Hematopoietic multipotent progenitor cell treated with erythropoietin and hydrocortisone succinate and interleukin-3 and kit ligand, for 17 days (in vitro differentiated cells): ENCODE data around the gene CNIH3.
"Not testable (repeated sequence)": the region's sequence is repeated elsewhere in the genome, so short reads cannot be mapped to it uniquely, and the experiment has no call there.

Experiments used
- DNase-seq: peaks from one replicate; pipeline ENCODE4 v3.0.0-alpha.2; 2015; ENCODE audit warnings: low spot score

CNIH3 gene

DNA sequence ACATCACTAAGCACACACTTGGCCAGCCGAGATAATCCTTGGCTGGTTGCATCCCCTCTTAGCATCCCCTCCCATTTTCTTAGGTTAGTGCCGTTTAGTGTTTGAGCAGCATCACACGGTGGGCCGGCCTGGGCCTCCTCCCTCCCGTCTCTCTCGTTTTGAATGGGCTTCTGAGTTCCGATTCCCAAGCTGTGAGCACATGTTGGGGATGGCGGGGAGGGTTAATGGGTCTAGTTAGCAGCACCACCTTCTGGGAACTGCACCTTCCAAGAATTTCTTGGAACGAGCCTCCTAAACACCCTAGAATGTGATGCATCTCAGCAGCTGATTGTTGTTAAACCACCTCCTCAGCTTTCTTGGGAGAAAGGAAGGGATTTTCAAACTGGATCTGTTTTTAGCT, 73.3 kb downstream of the CNIH3 start:
- DNase-seq: no peak

DNA sequence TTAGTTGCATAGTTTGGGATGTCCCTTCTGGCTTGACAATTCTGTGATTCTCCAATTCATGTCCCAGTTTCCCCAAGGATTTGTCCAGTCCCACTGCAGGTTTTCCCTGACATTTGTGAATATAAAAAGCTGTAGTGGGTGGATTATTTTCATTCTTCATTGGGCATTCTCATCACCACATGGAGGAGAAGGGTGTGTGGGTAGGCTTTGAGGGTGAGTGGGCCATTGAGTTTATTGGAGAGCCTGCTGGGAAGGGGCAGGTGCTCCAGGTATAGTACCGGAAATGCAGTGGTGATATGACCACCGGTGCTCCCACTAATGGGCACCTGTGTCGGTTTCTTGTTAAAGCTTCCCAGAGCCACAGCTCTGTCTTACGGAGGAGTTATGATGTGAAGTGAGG, 74.5 kb downstream of the CNIH3 start:
- no peak for DNase-seq

DNA sequence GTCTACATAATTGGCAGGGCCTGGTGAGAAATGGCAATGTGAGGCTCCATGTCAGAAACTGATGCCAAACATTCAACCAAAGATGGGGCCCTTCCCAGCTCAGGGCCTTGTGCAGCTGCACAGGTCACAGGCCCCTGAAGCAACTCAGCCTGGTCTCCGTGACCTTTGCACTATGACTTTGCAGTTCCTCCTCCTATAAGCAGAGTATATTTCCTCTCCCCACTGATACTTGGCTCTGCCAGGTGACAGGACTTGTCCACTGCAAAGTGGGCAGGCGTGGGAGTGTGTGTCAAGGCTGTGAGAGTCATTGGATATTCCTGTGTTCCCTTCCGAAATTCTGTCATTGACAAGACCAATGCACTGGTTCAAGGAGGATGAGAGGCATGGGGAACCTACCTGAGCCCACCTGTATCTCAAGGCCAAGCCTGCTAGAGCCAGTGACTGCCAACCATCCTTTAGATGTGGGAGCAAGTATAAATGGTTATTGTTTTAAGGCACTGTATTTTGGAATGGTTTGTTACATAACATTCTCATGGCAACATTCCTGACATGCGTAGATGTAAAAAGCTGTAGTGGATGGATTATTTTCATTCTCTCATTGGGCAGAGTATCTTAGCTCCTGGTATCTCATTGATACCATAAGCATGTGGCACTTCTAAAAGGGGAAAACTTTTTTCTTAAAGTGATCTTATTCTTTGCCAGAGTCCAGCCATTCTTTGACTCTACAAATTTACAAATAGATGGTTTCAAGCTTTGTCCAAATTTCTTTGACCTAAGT, 75.2 kb downstream of the CNIH3 start:
- no peak for DNase-seq

DNA sequence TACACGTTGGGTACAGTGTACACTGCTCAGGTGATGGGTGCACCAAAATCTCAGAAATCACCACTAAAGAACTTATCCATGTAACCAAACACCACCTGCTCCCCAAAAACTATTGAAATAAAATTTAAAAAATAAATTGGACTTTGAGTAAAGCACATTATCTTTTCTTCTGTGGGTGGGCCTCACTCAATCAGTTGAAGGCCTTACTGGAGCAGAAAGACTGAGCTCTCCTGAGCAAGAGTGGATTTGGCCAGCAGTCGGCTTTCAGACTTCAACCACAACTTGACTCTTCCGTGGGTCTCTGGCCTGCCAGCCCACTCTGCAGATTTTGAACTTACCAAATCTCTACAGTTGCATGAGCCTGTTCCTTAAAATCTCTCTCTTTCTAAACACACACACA, 78.9 kb downstream of the CNIH3 start:
- DNase-seq: no peak

DNA sequence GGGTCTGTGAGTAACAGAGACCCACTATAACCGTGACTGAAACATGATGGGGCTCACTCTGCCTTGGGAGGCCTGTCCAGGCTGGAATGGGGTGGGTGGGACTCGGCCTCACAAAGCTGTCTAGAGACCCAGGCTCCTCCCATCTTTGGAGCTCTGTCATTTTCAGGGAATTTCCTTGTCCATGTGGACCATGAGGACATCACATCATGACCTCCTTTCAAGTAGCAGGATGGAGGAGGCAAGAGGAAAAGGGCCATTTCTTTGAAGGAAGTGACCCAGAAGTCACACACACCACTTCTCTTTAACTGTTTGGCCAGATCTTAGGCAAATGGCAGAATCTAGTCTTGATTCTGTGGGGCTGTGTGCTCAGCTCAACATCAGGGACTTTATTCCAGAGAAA, 79.9 kb downstream of the CNIH3 start:
- no peak for DNase-seq

DNA sequence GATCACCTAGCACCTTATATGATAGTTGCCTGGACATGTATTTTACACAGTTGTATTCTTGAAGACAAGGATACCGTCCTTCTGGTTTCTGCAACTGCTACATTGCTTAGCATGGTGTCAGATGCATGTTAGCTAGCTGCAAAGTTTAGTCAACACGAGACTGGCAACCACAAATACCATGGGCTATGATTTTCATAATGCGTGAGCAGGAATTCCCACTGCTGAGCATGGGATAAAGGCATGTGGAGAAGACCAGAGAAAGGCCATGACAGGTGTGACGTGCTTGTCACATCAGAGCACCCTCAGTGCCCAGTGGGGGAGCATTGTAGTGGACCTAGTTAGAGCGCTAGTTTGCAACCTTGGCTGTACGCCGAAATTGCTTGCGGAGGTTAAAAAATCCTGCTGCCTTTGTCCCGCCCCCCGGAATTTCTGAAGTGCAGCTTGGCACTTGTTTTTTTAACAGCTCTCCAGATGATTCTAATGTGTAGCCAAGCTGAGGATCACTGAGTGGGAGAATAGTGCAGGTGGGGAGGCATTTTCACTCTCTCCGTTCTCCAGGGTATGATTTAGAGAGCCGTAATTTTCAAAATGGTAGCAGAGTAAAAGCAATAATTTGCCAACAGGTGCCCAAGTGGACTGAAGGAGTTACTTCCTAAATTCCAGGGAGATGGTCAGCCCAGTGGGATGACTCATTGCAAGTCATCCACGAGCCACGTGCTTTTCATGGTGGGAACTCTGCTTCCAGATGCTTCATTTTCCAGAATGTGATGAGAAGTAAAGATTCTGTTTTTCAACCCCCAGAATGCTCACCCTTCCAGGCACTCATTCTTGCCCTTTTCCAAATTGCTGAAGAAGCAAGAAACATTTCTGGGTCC, 81.0 kb downstream of the CNIH3 start:
- DNase-seq: no peak

DNA sequence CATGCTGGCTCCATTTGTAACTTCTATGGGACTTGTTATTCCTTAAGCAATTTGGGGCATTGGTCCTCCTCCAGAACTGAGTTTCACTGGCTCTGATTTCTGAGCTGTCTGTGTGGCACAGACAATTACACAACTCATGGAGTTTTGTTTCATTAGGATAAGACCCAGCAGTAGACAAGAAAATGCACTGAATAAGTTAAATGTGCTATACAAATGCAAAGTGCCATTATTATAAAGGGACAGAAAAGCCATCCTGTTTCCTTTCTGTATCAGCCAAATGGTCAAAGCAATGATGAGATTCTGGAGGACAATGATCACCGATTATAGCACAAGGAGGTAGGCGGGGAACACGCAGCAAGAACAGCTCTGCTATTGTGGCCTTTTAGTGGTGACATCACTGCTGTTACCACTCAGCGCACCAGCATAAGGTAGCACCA, 81.9 kb downstream of the CNIH3 start:
- DNase-seq: no peak

DNA sequence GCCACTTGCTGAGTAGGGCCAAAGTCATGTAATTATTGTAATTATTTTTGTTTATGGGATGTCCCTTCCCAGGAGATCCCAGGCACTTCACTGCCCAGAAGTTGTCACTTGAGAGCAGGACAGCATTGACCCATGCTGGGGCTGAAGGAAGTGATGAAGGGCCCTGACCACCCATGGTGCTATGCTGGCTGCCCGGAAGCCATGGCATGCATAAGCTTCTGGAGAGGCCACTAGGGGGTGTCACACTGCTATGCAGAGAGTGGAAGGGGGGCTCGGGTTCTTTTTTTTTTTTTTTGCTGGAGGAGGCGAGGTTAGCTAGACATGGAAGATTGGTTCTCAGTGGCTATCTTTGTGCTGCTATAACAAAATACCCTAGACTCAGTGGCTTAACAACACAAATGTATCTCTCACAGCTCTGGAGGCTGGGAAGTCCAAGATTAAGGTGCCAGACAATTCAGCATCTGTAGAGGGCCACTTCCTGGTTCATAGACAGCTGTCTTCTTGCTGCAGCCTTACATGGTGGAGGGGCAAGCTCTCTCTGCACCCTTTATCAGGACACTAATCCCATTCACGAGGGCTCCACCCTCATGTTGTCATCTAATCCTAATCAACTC, 84.9 kb downstream of the CNIH3 start:
- DNase-seq: no peak

DNA sequence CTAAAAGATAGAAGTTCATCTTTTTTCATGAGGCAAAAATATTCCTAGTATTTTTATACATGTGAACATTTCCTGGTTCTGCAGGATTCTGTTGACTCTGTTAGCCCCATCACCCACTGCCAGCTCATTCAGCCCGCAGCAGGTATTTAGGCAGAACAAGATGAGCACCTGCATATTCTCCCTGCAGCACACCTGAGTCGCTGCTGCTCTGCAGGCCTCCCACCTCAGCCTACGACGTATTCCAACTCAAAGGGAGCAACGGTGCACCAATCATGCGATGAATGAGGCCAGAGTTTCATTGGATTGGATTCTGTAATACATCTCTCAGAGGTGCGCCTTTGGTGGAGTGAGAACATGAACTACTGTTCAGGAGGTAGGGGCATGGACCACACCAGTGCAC, 87.6 kb downstream of the CNIH3 start:
- DNase-seq: no peak

DNA sequence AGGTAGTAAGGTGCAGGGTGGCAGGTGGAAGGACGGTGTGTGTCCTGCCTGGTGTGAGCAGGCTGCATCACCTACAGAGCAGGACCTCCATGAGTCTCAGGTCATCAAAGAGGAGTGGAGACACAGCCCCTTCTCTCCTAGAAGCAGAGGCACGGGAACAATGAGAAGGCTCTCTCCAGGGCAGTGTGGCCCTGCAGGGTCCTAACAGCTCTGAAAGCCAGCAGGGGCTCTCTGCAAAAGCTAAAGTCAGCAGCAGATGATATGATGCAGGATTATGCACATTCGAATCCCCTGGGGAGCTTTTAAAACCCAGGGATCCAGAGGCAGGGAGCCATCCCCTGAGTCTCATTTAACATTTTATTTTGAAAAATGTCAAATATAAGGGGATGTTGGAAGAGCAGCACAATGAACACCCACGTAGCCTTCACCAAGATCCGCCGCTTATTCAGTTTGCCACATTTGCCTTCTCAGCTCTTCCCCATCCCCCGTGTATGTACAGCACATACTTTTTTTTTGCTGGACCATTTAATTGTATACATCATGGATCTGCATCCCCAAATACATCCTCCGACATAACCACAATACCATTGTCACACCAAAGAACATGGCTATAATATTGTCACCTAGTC, 88.1 kb downstream of the CNIH3 start:
- no peak for DNase-seq

DNA sequence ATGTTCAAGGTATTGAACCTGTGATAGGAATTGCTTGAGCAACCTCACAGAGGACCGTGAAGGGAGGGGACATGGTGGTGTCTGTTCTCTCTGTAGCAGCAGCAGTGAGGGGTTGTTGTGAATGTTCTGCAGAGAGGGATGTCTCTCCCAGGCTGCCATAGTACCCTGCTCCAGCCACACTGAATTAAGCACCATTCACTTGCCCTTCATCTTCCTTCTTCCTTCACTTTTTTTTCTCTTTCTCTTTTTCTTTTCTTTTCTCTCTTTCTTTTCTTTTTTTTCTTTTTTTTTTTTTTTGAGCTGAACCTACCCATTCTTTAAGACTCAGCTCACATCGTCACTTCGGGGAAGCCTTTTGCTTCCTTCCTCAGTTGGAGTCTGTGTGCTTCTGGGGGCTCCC, 89.5 kb downstream of the CNIH3 start:
- no peak for DNase-seq

DNA sequence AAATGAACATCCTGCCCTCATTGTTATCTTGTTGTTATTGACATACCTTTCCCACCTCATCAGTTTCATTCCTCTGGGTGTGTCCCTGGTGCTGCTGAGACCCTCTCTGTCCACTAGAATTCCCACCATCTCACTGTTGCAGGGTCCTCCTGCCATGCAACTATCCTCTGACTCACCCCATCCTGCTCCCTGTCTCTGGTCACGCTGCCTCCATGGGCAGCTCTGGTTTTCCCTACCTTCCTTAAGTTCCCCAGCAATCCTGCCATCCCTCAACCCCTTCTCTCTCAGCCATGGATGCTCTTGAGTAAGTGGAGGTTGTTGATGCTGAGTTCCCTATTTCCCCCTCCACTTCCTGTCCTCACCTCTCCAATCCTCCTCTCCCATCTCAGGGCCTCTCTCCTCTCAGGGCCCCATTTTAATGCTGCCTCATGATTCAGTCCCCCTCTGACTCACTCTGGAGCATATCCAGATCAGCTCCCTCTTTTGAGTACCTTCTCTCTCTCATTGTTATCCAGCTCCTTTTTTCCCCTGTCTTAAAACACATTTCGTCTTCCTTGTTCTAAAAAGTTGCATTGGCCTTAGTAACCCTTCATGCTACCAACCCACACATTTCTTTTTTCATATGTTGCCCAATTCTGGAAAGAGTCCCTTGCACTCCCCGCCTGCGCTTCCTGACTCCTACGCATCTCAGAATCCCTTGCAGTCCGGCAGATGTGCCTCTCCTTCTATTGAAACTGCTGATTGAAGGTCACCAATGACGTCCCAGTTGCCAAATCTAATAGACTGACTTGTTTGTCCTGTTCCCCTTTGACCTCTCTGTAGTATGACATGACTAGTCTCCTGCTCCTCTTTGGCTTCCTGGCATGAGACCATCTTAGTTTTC, 92.0 kb downstream of the CNIH3 start:
- DNase-seq: no peak

DNA sequence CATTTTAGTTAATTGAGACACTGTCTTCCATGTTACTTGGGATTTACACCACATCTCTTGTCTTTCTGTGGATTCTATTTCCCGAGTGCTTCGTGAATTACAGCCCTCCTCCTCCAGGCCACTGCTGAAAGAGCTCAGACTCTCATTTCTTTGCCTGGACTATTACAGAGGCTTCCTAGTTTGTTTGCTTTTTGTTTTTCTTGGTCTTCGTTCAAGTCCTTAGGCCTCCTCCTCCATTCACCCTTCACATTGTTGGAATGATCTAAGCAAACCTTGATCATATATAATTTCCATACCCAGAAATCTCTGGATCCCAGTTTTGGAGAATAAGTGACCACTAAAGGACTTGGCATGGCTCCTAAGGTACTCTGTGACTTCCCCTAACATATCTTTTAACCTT, 94.1 kb downstream of the CNIH3 start:
- DNase-seq: no peak

DNA sequence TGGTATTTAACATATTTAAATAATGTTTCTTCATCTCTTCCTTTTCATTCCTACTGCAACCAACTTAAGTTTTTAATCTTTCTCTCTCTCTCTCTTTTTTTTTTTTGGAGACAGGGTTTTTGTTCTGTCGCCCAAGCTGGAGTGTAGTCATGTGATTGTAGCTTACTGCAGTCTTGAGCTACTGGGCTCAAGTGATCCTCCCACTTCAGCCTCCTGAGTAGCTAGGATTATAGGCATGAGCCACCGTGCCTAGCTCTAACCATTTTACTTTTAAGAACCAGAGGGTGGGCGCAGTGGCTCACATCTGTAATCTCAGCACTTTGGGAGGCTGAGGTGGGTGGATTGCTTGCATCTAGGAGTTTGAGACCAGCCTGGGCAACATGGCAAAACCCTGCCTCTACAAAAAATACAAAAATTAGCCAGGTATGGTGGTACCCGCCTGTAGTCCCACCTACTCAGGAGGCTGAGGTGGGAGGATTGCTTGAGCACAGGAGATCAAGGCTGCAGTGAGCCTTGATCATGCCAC, 95.2 kb downstream of the CNIH3 start:
- not testable (repeated sequence) for DNase-seq

DNA sequence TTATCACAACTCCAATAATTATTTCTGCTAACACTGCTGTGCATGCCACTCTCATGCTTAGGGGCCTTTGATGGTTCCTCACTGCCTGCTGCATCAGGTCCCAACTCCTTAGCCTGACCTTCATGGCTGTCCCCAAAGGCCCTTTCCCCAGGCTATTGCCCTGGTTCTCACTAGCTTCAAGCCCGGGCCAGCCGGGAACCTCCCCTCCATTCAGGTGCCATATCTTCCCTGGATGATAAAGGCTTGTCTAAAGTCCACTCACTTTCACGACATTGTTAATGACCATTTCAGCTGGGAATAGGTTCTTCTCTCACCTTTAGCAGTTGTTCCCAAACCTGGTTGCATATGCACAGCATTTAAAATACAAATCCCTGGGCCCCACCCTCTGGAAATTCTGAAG, 95.8 kb downstream of the CNIH3 start:
- no peak for DNase-seq

DNA sequence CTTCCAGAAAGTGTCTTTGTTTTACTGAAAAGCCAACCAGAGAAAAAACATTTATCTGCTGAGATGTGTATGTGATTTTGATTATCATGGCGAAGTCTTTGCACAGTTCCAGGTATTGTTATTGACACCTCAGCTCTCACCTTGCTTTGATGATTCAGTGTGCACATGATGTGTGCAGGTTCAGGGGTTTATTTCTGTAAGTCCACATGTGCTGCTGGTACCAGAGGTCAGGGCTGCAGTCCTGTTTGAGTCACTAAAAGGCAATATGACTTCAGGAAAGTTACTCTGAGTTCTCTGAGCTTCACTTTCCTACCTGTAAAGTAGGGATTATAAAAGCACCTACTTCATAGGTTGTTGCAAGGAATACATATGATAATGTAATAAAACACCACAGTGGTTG, 97.1 kb downstream of the CNIH3 start:
- no peak for DNase-seq

DNA sequence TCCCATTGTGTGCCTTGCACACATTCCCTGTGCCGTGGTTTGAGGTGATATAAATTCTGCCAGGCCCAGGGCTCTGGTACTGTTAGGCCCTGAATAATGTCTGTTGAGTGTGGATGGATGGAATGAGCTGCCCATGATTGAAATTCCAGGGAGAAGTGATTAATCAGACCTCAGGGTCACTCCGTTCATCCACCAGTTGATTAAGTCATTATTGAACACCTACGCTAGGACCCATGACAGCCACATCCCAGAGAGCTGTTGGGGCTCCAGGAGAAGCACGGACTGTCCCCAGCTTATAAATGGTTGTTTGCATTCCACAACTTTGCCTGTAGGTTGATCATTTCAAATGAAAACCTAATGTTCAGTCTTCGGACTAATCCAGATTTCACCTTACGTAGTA, 98.4 kb downstream of the CNIH3 start:
- no peak for DNase-seq

DNA sequence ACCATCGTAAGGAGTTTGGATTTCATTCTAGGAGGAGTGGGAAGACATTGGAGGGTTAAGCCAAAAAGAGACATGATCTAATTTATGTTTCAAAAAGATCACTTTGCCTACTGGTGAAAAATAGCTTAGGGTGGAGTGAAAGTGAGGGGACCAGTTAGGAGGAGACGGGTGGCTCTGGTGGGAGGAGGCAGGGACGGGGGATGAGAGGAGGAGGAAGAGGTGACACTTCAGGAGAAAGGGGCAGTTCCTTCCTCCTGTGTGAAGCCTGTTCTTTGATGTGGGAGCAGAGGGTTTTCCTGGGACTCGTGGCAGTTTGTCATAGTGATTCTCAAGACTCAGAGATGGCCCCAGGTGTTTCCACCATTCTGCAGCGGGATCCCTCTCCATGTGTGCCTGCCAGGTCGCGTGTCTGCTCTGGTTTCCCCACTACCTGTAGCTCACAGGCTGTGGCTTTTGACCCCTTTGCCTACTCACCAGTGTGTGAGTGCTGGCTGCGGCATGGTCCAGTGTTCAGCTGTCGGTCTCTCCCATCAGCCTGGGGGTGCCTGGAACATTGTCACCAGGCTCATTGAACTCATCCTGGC, 102.4 kb downstream of the CNIH3 start:
- DNase-seq: no peak

DNA sequence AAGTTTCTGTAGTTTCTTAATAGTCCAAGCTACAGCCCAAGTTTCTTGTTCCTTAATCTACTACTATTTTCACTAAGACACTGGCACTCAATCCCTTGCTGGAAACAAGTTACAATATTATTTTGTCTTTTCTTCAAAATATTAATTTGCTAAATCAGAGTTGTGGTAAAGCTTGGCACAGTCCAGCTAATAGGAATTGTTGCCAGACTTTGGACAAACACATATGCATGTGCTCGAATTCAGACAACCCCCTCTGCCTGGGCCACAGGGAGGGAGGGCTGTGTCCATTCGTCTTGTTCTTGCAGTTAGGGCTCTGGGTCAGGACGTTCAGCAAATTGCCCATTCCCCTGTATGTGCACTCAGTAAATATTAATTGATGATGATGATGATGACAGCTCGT, 103.6 kb downstream of the CNIH3 start:
- no peak for DNase-seq

DNA sequence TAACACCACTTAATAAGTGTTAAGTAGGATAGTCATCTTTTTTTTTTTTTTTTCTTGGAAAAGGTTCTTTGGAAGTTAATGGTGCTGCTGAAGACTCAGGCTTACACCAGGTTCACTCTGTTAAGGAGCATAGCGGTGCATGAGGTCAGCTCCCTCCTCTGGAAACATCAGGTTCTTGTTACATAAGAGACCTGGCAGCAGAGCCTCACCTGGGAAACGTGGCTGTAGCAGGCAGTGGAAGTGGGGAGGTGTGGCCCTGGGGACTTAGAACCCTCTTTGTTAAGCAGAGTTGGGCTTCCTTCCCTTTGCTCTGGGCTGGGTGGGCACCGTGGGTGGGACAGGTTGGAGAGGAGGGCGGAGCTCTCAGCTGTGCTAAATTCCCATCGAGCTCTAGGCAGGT, 104.1 kb downstream of the CNIH3 start:
- DNase-seq: no peak

DNA sequence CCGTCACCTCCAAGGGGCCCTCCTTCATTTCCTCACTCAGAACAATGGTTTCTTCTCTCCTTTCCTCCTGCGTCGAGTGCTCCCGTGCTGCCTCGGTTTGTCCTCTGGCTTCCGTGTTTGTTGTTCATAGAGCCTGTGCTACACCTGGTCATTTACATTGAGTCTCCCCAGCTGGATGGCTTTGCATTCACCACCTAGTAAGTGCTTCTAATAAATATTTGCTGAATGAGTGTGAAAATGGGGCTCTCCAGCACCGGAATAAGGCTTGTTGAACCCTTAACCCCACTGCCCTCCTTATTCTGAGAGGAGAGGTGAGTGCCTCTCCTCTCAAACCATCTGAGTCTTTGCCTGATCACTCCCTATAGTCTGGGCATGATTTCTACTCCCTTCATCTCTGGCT, 104.9 kb downstream of the CNIH3 start:
- no peak for DNase-seq
